ENCODE measurements around the gene FCRL5.

FCRL5 gene

GRCh38 chr1:157551694-157552693 lies at the start of gene FCRL5:
Gene FCRL5 (minus strand): TSS chr1:157552515. CDS start chr1:157552362, 153 bp downstream.
- H3K9ac ChIP-seq (ENCODE audit: low read length), result no peak within 1 kb of the TSS
- H3K27me3 ChIP-seq (replicated peaks; ENCODE audit: control insufficient read depth, insufficient read depth, low read length), result no peaks in the 10 kb centered on the region
- no peaks in the 10 kb centered on the region for H3K9me3 ChIP-seq (ENCODE audit: control insufficient read depth, low read length)
- no peaks in the 10 kb centered on the region for H3K4me1 ChIP-seq (ENCODE audit: control insufficient read depth, insufficient read depth, low read length)
- H3K4me3 ChIP-seq (ENCODE audit: low read length), result no peak within 1 kb of the TSS
- H3K36me3 ChIP-seq (ENCODE audit: control insufficient read depth, insufficient read depth, low read length, severe bottlenecking), result no peaks in the 10 kb centered on the region
- no peak for DNase-seq (ENCODE audit: low read depth)

GRCh38 chr1:157600236-157600635 lies 47.9 kb upstream of the FCRL5 start:
- no peak for DNase-seq (ENCODE audit: low read depth)
- Histone ChIP-seq H3K36me3 (ENCODE audit: control insufficient read depth, insufficient read depth, low read length, severe bottlenecking) (no peaks in the 10 kb centered on the region), H3K4me3 (ENCODE audit: low read length) (no peak overlapping the region), H3K9me3 (ENCODE audit: control insufficient read depth, low read length) (no peaks in the 10 kb centered on the region), H3K9ac (ENCODE audit: low read length) (no peak overlapping the region), H3K27me3 (replicated peaks; ENCODE audit: control insufficient read depth, insufficient read depth, low read length) (peaks cover 4% of the 10 kb centered on the region), H3K4me1 (ENCODE audit: control insufficient read depth, insufficient read depth, low read length) (no peaks in the 10 kb centered on the region)

- H3K4me1 ChIP-seq (ENCODE audit: control insufficient read depth, insufficient read depth, low read length), result no peaks in the 10 kb centered on the region
- no peaks in the 10 kb centered on the region for H3K9me3 ChIP-seq (ENCODE audit: control insufficient read depth, low read length)
- H3K36me3 ChIP-seq (ENCODE audit: control insufficient read depth, insufficient read depth, low read length, severe bottlenecking), result no peaks in the 10 kb centered on the region
- H3K4me3 ChIP-seq (ENCODE audit: low read length), result no peak within 1 kb of the TSS
- peaks cover 4% of the 10 kb centered on the region for H3K27me3 ChIP-seq (replicated peaks; ENCODE audit: control insufficient read depth, insufficient read depth, low read length)
- DNase-seq (ENCODE audit: low read depth), result no peak
- no peak within 1 kb of the TSS for H3K9ac ChIP-seq (ENCODE audit: low read length)
These were observed 45.8 kb upstream of the FCRL5 start, which contains the start of gene FCRL4 for GRCh38 chr1:157597959-157598667. Gene FCRL4 (minus strand): TSS chr1:157598085. CDS start chr1:157597944, 141 bp downstream.

- no peaks in the 10 kb centered on the region for H3K9me3 ChIP-seq (ENCODE audit: control insufficient read depth, low read length)
- H3K9ac ChIP-seq (ENCODE audit: low read length), result no peak overlapping the region
- H3K36me3 ChIP-seq (ENCODE audit: control insufficient read depth, insufficient read depth, low read length, severe bottlenecking), result no peaks in the 10 kb centered on the region
- no peaks in the 10 kb centered on the region for H3K4me1 ChIP-seq (ENCODE audit: control insufficient read depth, insufficient read depth, low read length)
- DNase-seq (ENCODE audit: low read depth), result no peak
- H3K27me3 ChIP-seq (replicated peaks; ENCODE audit: control insufficient read depth, insufficient read depth, low read length), result peaks cover 4% of the 10 kb centered on the region
- H3K4me3 ChIP-seq (ENCODE audit: low read length), result no peak overlapping the region
These were observed 44.1 kb upstream of the FCRL5 start for GRCh38 chr1:157596384-157596783.

GRCh38 chr1:157595356-157595755 lies 43.0 kb upstream of the FCRL5 start:
- Histone ChIP-seq H3K9me3 (ENCODE audit: control insufficient read depth, low read length) (no peaks in the 10 kb centered on the region), H3K9ac (ENCODE audit: low read length) (no peak overlapping the region), H3K4me1 (ENCODE audit: control insufficient read depth, insufficient read depth, low read length) (no peaks in the 10 kb centered on the region), H3K27me3 (replicated peaks; ENCODE audit: control insufficient read depth, insufficient read depth, low read length) (peaks cover 4% of the 10 kb centered on the region), H3K4me3 (ENCODE audit: low read length) (no peak overlapping the region), H3K36me3 (ENCODE audit: control insufficient read depth, insufficient read depth, low read length, severe bottlenecking) (no peaks in the 10 kb centered on the region)
- no peak for DNase-seq (ENCODE audit: low read depth)

GRCh38 chr1:157585984-157586383 lies 33.7 kb upstream of the FCRL5 start:
- Histone ChIP-seq H3K4me1 (ENCODE audit: control insufficient read depth, insufficient read depth, low read length) (no peaks in the 10 kb centered on the region), H3K36me3 (ENCODE audit: control insufficient read depth, insufficient read depth, low read length, severe bottlenecking) (no peaks in the 10 kb centered on the region), H3K9ac (ENCODE audit: low read length) (no peak overlapping the region), H3K27me3 (replicated peaks; ENCODE audit: control insufficient read depth, insufficient read depth, low read length) (peaks cover 53% of the 10 kb centered on the region), H3K9me3 (ENCODE audit: control insufficient read depth, low read length) (peaks cover 12% of the 10 kb centered on the region), H3K4me3 (ENCODE audit: low read length) (no peak overlapping the region)
- no peak for DNase-seq (ENCODE audit: low read depth)

- no peak for DNase-seq (ENCODE audit: low read depth)
- Histone ChIP-seq H3K27me3 (replicated peaks; ENCODE audit: control insufficient read depth, insufficient read depth, low read length) (peaks cover 53% of the 10 kb centered on the region), H3K9ac (ENCODE audit: low read length) (no peak overlapping the region), H3K4me1 (ENCODE audit: control insufficient read depth, insufficient read depth, low read length) (no peaks in the 10 kb centered on the region), H3K9me3 (ENCODE audit: control insufficient read depth, low read length) (peaks cover 12% of the 10 kb centered on the region), H3K36me3 (ENCODE audit: control insufficient read depth, insufficient read depth, low read length, severe bottlenecking) (no peaks in the 10 kb centered on the region), H3K4me3 (ENCODE audit: low read length) (no peak overlapping the region)
These were observed 32.2 kb upstream of the FCRL5 start for GRCh38 chr1:157584503-157584902.

- H3K9ac ChIP-seq (ENCODE audit: low read length), result no peak overlapping the region
- no peak for DNase-seq (ENCODE audit: low read depth)
- H3K36me3 ChIP-seq (ENCODE audit: control insufficient read depth, insufficient read depth, low read length, severe bottlenecking), result no peaks in the 10 kb centered on the region
- no peaks in the 10 kb centered on the region for H3K4me1 ChIP-seq (ENCODE audit: control insufficient read depth, insufficient read depth, low read length)
- H3K9me3 ChIP-seq (ENCODE audit: control insufficient read depth, low read length), result peaks cover 12% of the 10 kb centered on the region
- H3K4me3 ChIP-seq (ENCODE audit: low read length), result no peak overlapping the region
- H3K27me3 ChIP-seq (replicated peaks; ENCODE audit: control insufficient read depth, insufficient read depth, low read length), result peaks cover 35% of the 10 kb centered on the region
These were observed 28.5 kb upstream of the FCRL5 start for GRCh38 chr1:157580828-157581210.

- Histone ChIP-seq H3K9me3 (ENCODE audit: control insufficient read depth, low read length) (peaks cover 12% of the 10 kb centered on the region), H3K4me3 (ENCODE audit: low read length) (no peak overlapping the region), H3K4me1 (ENCODE audit: control insufficient read depth, insufficient read depth, low read length) (no peaks in the 10 kb centered on the region), H3K36me3 (ENCODE audit: control insufficient read depth, insufficient read depth, low read length, severe bottlenecking) (no peaks in the 10 kb centered on the region), H3K27me3 (replicated peaks; ENCODE audit: control insufficient read depth, insufficient read depth, low read length) (peaks cover 35% of the 10 kb centered on the region), H3K9ac (ENCODE audit: low read length) (no peak overlapping the region)
- DNase-seq (ENCODE audit: low read depth), result peak; percentile 73
These were observed 28.0 kb upstream of the FCRL5 start for GRCh38 chr1:157580179-157580827.

GRCh38 chr1:157577420-157577819 lies 25.1 kb upstream of the FCRL5 start:
- peaks cover 29% of the 10 kb centered on the region for H3K27me3 ChIP-seq (replicated peaks; ENCODE audit: control insufficient read depth, insufficient read depth, low read length)
- no peaks in the 10 kb centered on the region for H3K4me1 ChIP-seq (ENCODE audit: control insufficient read depth, insufficient read depth, low read length)
- H3K36me3 ChIP-seq (ENCODE audit: control insufficient read depth, insufficient read depth, low read length, severe bottlenecking), result no peaks in the 10 kb centered on the region
- no peak overlapping the region for H3K9ac ChIP-seq (ENCODE audit: low read length)
- no peaks in the 10 kb centered on the region for H3K9me3 ChIP-seq (ENCODE audit: control insufficient read depth, low read length)
- H3K4me3 ChIP-seq (ENCODE audit: low read length), result no peak overlapping the region
- no peak for DNase-seq (ENCODE audit: low read depth)

GRCh38 chr1:157575744-157576143 lies 23.4 kb upstream of the FCRL5 start:
- H3K9ac ChIP-seq (ENCODE audit: low read length), result no peak overlapping the region
- DNase-seq (ENCODE audit: low read depth), result no peak
- H3K27me3 ChIP-seq (replicated peaks; ENCODE audit: control insufficient read depth, insufficient read depth, low read length), result peaks cover 19% of the 10 kb centered on the region
- no peak overlapping the region for H3K4me3 ChIP-seq (ENCODE audit: low read length)
- H3K4me1 ChIP-seq (ENCODE audit: control insufficient read depth, insufficient read depth, low read length), result no peaks in the 10 kb centered on the region
- H3K9me3 ChIP-seq (ENCODE audit: control insufficient read depth, low read length), result no peaks in the 10 kb centered on the region
- H3K36me3 ChIP-seq (ENCODE audit: control insufficient read depth, insufficient read depth, low read length, severe bottlenecking), result no peaks in the 10 kb centered on the region

All from adipocyte (in vitro differentiated cells).